Neural cell (in vitro differentiated cells): ENCODE measurements around the gene A4GALT.

ENCODE experiments used
- EZH2 ChIP-seq: fragments of 200-600, 300-800 bp; shearing (Covaris generic), sonication (generic); IDR thresholded peaks from 2 replicates; pipeline ENCODE4 v1.6.1; 2014; ENCODE audit warnings: antibody characterized with exemption, low read length, borderline replicate concordance, mild to moderate bottlenecking; ENCODE audit not compliant: insufficient read depth, poor library complexity, severe bottlenecking
- POLR2AphosphoS5 ChIP-seq: IDR thresholded peaks from 2 replicates; pipeline ENCODE4 v1.6.1; 2012
- RAD21 ChIP-seq: fragments of 450-650 bp; conservative IDR thresholded peaks from 2 replicates; pipeline ENCODE4 v1.6.1; 2014; ENCODE audit warnings: antibody characterized with exemption, mild to moderate bottlenecking, moderate library complexity
- REST ChIP-seq: IDR thresholded peaks from 2 replicates; pipeline ENCODE4 v1.6.1; 2012; ENCODE audit warnings: borderline replicate concordance
- TF ChIP-seq, protein P1 (sequence below): fragments of 450-650 bp; IDR thresholded peaks from 2 replicates; pipeline ENCODE4 v1.5.1; 2014; ENCODE audit warnings: antibody characterized with exemption, mild to moderate bottlenecking, moderate library complexity; ENCODE audit not compliant: poor library complexity, severe bottlenecking

GRCh38 chr22:42643634-42644421, 76.8 kb downstream of the A4GALT start:
- TF ChIP-seq POLR2AphosphoS5, result no peak
- TF ChIP-seq, protein P1, sequence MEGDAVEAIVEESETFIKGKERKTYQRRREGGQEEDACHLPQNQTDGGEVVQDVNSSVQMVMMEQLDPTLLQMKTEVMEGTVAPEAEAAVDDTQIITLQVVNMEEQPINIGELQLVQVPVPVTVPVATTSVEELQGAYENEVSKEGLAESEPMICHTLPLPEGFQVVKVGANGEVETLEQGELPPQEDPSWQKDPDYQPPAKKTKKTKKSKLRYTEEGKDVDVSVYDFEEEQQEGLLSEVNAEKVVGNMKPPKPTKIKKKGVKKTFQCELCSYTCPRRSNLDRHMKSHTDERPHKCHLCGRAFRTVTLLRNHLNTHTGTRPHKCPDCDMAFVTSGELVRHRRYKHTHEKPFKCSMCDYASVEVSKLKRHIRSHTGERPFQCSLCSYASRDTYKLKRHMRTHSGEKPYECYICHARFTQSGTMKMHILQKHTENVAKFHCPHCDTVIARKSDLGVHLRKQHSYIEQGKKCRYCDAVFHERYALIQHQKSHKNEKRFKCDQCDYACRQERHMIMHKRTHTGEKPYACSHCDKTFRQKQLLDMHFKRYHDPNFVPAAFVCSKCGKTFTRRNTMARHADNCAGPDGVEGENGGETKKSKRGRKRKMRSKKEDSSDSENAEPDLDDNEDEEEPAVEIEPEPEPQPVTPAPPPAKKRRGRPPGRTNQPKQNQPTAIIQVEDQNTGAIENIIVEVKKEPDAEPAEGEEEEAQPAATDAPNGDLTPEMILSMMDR, result no peak
- no peak for TF ChIP-seq EZH2
- TF ChIP-seq RAD21, result no peak
- no peak for TF ChIP-seq REST
